Erythroblast (primary cell): Measurements from ENCODE around the gene FER1L5.

Experiments used
- GATA1 ChIP-seq: IDR thresholded peaks from 2 replicates; pipeline ENCODE4 v1.6.1; 2011; ENCODE audit warnings: low read depth, mild to moderate bottlenecking, control low read depth, low read length, moderate library complexity
- POLR2A ChIP-seq: IDR thresholded peaks from 2 replicates; pipeline ENCODE4 v1.6.1; 2011; ENCODE audit warnings: mild to moderate bottlenecking, low read length

DNA sequence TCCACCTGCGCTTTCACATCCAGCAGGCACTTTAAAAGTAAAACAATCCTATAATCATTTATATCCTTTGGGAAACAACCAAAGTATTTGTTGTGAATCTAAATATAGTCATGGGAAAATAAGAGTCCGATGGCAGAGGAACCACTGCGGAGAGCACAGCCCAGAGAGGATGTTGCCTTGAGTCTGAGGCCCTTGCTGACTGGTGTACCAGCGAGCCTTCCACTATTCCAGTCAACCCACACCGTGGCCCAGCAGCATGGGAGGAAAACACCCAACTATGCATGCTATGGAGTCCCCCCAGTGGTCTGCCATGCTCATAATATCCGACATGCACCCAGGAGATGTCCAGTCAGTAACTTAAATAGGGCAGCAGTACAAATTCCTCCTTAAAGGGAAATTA lies 26.0 kb upstream of the FER1L5 start:
- no peak for TF ChIP-seq POLR2A
- TF ChIP-seq GATA1: no peak
